Measurements from ENCODE around the gene MBD3L4.
"Not testable (repeated sequence)": the region's sequence is repeated elsewhere in the genome, so short reads cannot be mapped to it uniquely, and the experiment has no call there.

Gene MBD3L4

DNA sequence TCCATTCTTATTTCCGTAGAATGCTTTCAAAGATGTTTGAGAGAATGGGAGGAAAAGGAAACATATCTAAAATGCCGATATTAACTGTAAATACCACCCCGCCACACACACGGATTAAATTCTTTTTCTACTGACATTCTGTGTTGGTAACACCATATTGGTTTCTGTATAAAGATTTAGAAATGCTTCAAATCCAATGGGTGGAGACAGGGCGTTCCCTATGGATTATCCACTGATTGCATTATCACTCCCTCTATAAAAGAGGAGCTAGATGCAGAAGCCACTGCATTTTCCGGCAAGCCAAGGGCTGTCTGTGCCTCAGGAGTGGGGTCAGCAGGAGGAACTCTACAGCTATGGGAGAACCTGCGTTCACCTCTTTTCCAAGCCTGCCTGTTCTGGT is 9.0 kb upstream of the MBD3L4 start, which contains the start of gene MBD3L2:
Gene MBD3L2 (plus strand): TSS at position 301 of the 400 bp plus-strand sequence. CDS start 53 bp downstream, at position 354.
- not testable (repeated sequence) for DNase-seq (ENCODE audit: low read depth in 2 of 2)

DNA sequence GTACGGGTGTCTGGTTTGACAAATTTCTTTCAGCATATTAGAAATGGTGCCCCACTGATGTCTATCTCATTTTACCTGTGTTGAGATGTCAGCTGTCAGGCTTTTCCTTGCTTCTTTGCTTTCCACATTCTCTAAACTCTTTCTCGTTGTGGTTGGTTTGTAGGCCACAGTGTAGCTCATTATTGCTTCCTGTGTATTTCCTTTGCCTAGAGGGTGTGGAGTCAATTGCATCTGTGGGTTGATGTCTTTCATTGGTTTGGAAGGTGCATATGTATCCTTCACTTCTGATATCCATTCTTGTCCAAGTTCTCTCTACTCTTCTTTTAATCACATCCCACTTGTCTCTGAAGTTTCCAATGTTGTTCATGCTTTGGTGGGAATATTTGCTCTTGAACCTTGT is 1.6 kb upstream of the MBD3L4 start:
- DNase-seq (ENCODE audit: low read depth in 2 of 2): not testable (repeated sequence)

GRCh38 chr19:7030278-7030677 is 9.7 kb downstream of the MBD3L4 start, which contains the start of gene MBD3L5:
Gene MBD3L5 (plus strand): TSS chr19:7030578. CDS start chr19:7030612, 34 bp downstream.
- DNase-seq (ENCODE audit: low read depth in 2 of 2): not testable (repeated sequence)

DNA sequence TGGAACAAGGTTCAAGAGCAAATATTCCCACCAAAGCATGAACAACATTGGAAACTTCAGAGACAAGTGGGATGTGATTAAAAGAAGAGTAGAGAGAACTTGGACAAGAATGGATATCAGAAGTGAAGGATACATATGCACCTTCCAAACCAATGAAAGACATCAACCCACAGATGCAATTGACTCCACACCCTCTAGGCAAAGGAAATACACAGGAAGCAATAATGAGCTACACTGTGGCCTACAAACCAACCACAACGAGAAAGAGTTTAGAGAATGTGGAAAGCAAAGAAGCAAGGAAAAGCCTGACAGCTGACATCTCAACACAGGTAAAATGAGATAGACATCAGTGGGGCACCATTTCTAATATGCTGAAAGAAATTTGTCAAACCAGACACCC is 11.2 kb downstream of the MBD3L4 start:
- not testable (repeated sequence) for DNase-seq (ENCODE audit: low read depth in 2 of 2)

DNA sequence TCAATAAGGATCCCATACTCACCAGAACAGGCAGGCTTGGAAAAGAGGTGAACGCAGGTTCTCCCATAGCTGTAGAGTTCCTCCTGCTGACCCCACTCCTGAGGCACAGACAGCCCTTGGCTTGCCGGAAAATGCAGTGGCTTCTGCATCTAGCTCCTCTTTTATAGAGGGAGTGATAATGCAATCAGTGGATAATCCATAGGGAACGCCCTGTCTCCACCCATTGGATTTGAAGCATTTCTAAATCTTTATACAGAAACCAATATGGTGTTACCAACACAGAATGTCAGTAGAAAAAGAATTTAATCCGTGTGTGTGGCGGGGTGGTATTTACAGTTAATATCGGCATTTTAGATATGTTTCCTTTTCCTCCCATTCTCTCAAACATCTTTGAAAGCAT is 18.6 kb downstream of the MBD3L4 start, which contains the start of gene MBD3L2B:
Gene MBD3L2B (minus strand): TSS at position 101 of the 400 bp plus-strand sequence. CDS start 34 bp downstream, at position 67.
- not testable (repeated sequence) for DNase-seq (ENCODE audit: low read depth in 2 of 2)

DNA sequence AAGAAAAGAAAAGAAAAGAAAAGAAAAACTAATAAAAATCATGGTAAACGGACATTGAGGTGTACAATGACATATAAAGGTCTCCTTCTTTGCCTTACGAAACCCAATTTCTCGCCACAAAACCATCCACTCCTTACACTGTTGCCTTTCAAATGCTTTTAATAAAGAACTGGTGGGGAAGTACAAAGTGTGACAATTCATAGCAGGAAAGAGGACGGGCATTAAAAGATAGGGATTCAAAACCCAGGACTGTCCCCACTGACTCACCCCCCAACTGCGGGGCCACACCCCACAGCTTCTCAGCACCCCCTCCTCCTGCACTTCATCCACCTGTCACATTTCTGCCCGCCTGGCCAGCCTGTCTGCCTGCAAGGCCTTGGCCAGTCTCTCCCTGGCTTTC is 21.2 kb downstream of the MBD3L4 start:
- no peak for DNase-seq (ENCODE audit: low read depth in 2 of 2)

DNA sequence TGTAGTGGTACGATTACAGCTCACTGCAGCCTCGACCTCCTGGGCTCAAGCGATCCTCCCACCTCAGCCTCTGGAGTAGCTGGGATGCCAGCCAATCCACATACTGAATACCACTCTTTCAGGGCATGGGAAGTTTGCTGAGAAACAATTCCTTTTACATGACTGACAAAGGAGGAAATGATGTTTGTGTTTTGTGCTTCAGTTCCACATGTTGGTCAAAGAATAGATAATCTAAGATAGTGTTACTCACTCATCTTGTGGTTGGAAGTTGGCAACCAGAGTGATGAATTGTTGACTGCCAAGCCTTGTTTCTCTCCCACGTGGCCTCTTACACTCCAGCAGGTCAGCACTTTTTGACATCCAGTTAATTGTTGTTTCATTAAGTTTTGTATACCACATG is 26.3 kb downstream of the MBD3L4 start:
- DNase-seq (ENCODE audit: low read depth in 2 of 2): no peak

DNA sequence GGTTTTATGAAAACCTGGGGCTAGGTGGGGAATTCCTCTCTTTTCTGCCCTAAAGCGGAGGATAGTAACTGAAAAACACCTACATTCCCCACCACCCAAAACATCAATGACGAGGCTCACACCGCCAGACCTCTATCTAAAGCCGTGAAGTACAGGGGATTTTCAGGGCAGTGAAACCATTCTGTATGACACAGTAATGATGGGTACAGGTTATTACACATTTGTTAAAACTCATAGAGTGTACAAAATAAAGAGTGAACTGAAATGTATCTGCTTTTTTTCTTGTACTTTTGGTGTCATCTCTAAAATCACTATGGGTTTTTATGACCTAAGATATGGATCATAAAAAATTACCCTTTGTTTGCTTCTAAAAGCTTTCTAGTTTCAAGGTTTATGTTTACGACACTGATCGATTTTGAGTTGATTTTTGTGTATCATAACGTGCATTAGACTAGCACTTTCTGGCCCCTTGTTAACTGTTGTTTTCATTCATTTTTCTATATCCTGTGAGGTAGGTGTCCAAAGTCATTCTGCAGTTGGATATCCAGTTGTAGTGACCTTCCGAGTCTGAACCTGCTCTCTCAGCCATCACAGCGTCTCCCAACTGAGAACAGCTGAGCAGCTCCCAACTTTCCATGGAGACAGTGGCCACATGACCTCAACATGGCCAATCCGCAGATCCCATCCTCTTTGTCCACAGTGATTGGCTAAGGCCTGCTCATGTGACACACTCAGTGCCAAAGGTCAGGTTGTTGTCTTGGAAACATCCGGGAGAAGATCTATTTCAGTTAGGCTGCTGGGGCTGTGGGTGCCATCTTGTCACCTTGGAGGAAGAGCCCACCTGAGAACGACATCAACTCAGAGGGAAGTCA is 29.0 kb downstream of the MBD3L4 start:
- no peak for DNase-seq (ENCODE audit: low read depth in 2 of 2)

GRCh38 chr19:7007859-7008258 is 32.1 kb downstream of the MBD3L4 start:
- DNase-seq (ENCODE audit: low read depth in 2 of 2): no peak

DNA sequence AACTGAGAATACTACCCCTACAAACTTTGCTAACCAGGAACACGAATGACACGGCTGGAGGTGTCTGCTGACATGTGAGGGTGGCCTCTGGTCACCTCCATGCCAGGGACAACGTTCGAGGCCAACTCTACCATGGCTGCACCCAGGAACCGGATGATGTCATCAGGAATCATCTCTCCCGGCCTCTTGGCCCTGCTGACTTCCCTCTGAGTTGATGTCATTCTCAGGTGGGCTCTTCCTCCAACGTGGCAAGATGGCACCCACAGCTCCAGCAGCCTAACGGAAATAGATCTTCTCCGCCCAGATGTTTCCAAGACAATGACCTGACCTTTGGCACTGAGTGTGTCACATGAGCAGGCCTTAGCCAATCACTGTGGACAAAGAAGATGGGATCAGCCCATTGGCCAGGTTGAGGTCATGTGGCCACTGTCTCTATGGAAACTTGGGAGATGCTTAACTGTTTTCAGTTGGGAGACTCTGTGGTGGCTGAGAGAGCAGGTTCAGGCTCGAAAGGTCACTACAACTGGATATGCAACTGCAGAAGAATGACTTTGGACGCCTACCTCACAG is 33.8 kb downstream of the MBD3L4 start:
- DNase-seq (ENCODE audit: low read depth in 2 of 2): no peak

DNA sequence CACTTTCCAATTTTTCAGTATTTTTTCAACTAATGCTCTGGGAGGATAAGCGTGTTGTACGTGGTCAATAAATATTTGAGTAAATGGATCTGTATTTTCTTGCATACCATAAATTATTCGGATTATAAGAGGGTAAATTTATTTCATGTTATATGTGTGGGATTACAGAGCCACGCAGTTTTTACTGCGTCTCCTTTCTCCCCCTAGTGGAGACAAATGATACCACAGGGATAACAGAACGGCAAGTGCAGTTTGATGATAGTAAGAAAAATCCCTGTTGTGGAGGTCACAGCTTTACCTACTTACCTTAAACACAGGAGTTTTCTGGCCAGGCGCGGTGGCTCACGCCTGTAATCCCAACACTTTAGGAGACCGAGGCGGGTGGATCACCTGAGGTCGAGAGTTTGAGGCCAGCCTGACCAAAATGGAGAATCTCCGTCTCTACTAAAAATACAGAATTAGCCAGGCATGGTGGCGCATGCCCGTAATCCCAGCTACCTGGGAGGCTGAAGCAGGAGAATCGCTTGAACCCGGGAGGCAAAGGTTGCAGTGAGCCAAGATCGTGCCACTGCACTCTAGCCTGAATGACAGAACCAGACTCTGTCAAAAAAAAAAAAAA is 35.6 kb downstream of the MBD3L4 start:
- no peak for DNase-seq (ENCODE audit: low read depth in 2 of 2)

GRCh38 chr19:7000816-7001215 is 39.2 kb downstream of the MBD3L4 start:
- no peak for DNase-seq (ENCODE audit: low read depth in 2 of 2)

DNA sequence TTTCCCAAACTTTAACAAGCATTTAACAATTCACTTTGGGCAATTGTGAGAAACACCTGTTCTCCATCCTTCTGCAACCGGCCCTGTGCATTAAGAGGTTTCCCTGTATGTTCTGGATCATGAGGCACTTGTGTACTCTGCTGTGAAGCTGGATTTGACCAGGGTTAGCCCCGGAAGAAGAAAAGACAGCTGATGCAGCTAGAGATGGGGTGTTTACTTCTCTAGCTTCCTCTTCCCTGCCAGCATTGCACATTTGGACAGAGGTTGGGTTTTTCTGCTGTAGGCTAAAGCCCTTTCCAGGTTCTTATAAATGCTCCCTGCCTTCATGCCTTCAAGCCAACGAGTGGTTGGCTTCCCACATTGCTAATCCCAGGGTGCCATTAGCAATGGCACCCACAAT is 39.6 kb downstream of the MBD3L4 start:
- DNase-seq (ENCODE audit: low read depth in 2 of 2): no peak

DNA sequence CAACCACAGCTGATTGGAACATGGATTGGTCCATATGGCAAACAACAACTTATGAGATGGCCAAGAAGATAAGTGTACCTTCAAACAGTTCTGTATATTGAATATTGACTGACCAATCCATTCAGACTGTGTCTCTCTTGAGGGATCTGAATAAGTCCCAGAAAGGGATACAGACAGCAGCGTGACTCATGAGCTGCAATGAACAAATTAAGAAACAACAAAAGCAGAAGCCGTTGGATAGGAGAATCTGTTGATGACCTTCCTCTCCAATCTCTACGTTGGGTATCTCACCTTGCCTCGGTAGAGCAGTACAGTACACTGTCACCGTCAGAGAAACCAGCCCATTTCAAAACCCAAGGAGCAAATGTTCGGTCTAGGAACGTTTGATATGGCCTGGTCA is 40.0 kb downstream of the MBD3L4 start:
- no peak for DNase-seq (ENCODE audit: low read depth in 2 of 2)

- no peak for DNase-seq (ENCODE audit: low read depth in 2 of 2)
Observed at GRCh38 chr19:6997679-6998445, 42.1 kb downstream of the MBD3L4 start.

DNA sequence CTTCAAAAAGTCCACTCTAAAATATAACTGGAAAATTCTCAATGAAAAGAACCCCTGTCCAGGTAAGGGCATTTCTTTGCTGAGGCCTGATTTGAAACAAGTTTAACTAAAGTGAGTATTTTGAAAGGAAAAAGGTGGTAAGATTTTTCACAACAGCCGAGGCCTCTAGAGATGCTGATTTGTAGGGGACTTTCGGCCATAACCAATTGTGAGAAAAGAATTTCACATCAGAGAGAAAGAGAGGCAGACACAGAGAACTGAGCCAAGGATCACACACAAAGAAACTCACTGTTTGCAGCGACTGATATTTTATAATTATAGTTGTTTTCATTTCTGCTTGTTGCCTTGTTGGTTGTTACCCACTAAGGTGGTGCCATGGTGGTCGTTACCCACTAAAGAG is 43.2 kb downstream of the MBD3L4 start:
- no peak for DNase-seq (ENCODE audit: low read depth in 2 of 2)

DNA sequence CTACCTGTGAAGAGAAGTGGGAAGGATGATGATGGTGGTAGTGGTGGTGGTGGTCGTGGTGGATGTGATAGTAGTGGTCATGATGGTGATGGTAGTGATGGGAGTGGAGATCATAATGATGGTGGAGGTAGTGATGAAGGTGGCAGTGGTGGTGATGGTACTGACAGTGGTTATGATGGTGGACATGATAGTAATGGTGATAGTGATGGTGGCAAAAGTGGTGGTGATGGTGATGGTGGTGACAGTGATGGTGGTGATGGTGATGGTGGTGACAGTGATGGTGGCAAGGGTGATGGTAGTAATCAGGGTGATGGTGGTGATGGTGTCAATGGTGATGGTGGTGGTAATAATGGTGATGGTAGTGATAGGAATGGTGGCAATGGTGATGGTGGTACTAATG is 44.9 kb downstream of the MBD3L4 start:
- no peak for DNase-seq (ENCODE audit: low read depth in 2 of 2)

GRCh38 chr19:6988257-6988656 is 51.7 kb downstream of the MBD3L4 start:
- no peak for DNase-seq (ENCODE audit: low read depth in 2 of 2)

DNA sequence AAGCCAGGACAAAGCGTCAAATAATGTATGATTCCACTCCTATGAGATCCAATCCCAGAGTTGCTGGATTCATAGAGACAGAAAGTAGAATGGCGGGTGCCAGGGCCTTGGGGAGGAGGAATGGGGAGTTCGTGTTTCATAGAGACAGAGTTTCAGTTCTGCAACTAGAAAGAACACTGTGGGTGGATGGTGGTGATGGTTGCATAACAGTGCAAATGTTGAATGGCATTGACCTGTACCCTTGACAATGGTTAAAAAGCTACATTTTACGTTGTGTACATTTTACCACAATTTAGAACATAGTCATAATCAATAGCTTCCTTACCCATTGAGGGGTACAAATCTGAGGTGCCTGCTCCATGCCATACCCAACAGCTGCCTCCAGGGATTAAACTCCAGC is 52.1 kb downstream of the MBD3L4 start:
- no peak for DNase-seq (ENCODE audit: low read depth in 2 of 2)
